Mucosa of descending colon (tissue), 3 donors: ENCODE results near the gene EXOC3. TPM values are rescaled to one million over a fixed set of nuclear protein-coding genes. Genes with fewer than 3 reads are reported as not detected.

Experiments used
- ATAC-seq: fragments of 200-7000 bp; cut with Tn5 transposase; one replicate; pipeline ENCODE4 v1.9.1; 2020; ENCODE audit warnings: mild to moderate bottlenecking, moderate library complexity
- DNase-seq, 3 donors: peaks; one replicate each; pipeline ENCODE4 v3.0.0-alpha.2; 2020
- H3K36me3 ChIP-seq: fragments of 200-600 bp; one replicate; pipeline ENCODE4 v1.8.0; 2021; ENCODE audit warnings: low read depth, mild to moderate bottlenecking
- H3K4me1 ChIP-seq: fragments of 200-600 bp; one replicate; pipeline ENCODE4 v1.8.0; 2021; ENCODE audit warnings: low read depth, mild to moderate bottlenecking
- H3K4me3 ChIP-seq: fragments of 200-600 bp; one replicate; pipeline ENCODE4 v1.8.0; 2021; ENCODE audit warnings: mild to moderate bottlenecking
- H3K9me3 ChIP-seq: fragments of 200-600 bp; one replicate; pipeline ENCODE4 v1.8.0; 2021; ENCODE audit warnings: mild to moderate bottlenecking
- intact Hi-C, 2 donors: fragments of 100-400 bp; cut with DNase I in 1 of 2; cut with micrococcal nuclease in 1 of 2; formaldehyde crosslinking; loops; one replicate each; pipeline versions ENCODE4 v1.11.0 to v1.11.1; 2022; cut with DNase I, micrococcal nuclease
- total RNA-seq, 3 donors: library from RNA; stranded (reverse); fragmentation: NEBNext Ultra II Directional in 2 of 3; extraction: Animal tissue kit (Norgen Biotek cat#: 25700) in 2 of 3; gene quantifications; one replicate each; pipeline versions ENCODE4 v1.2.1 to v1.2.4, GENCODE V29; 2021 to 2023
- TF ChIP-seq, protein P1 (sequence below): fragments of 200-600 bp; IDR thresholded peaks from one replicate; pipeline ENCODE4 v1.8.0; 2022; ENCODE audit warnings: antibody characterized with exemption, mild to moderate bottlenecking
- donor health status: DM: no; HTN: no; CAD: no; lungs with moderate emphysema.
- donor health status: DM: no; HTN: no; CAD: no.
- donor health status: DM: no; HTN: yes; CAD: no.

Gene EXOC3
- total RNA-seq, 3 donors from 2014 or later = 67.0 to 89.1 (median 76.8) TPM

DNA sequence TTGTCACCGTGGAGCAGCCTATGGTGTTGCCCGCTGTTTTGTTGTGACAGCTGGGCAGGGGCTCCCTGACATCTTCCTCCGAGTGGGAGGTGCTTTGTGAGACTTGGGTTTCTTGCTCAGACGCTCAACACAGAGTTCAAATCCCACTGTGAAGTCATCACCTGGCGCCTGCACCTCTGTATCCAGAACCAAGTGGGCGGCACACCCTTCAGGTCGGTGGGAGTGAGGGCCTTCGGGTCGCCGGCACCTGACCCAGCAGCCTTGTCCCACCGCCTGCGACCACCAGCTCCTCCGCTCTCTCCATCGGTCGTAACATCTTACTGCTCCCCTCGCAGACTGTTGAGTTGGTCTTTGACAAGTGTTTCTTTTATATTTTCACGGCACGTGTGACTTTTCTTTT lies 37.6 kb upstream of the EXOC3 start:
- TF ChIP-seq, protein P1, sequence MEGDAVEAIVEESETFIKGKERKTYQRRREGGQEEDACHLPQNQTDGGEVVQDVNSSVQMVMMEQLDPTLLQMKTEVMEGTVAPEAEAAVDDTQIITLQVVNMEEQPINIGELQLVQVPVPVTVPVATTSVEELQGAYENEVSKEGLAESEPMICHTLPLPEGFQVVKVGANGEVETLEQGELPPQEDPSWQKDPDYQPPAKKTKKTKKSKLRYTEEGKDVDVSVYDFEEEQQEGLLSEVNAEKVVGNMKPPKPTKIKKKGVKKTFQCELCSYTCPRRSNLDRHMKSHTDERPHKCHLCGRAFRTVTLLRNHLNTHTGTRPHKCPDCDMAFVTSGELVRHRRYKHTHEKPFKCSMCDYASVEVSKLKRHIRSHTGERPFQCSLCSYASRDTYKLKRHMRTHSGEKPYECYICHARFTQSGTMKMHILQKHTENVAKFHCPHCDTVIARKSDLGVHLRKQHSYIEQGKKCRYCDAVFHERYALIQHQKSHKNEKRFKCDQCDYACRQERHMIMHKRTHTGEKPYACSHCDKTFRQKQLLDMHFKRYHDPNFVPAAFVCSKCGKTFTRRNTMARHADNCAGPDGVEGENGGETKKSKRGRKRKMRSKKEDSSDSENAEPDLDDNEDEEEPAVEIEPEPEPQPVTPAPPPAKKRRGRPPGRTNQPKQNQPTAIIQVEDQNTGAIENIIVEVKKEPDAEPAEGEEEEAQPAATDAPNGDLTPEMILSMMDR = no peak
- ATAC-seq = no peak
- H3K4me1 ChIP-seq = no peaks in the 10 kb centered on the region

DNA sequence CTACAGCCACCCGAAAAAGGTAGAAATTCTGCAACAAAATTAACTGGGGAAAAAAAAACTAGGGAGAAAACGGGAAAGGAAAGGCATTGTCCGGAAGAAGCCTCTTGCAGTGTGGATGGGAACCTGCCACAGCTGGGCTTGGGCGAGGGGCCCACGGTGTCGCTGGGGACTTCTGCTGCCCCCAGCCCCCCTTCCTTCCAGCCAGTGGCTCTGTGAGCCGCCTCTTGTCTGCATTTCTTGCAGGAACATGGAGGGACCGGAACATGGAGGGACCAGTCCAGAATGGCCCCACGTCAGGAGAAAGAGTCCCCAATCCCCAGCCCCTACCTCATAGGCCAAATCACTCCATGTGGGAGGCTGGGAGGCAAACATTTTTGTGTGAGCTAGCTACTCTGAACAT lies 36.9 kb upstream of the EXOC3 start:
- peak in 2 of 3 donors; percentile 14 to 20 for DNase-seq
- intact Hi-C loops = no loop called here
- TF ChIP-seq, protein P1 = no peak

More for the DNA sequence above, 37.6 kb upstream of the EXOC3 start:
- peak in 1 of 3 donors; percentile 26 for DNase-seq
- H3K9me3 ChIP-seq = no peaks in the 10 kb centered on the region
- intact Hi-C loops = no loop called here
- no peaks in the 10 kb centered on the region for H3K36me3 ChIP-seq
- no peak overlapping the region for H3K4me3 ChIP-seq

DNA sequence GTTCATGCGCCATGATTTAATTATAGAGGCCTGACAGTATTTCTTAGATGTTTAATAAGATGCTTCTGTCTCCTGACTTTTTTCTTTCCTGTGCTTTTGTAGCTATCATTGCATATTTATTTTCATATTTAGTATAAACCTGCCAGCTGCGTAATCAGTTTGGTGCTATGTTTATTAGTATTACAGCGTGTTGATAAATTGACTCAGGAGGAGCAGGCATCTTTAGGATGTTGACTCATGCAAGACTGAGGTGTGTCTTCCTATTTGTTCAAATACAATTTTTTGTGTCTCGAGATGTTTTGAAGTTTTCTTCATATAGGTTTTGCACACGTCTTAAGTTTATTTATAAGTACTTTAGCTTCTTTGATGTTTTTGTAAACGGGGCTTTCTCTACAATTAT lies 35.9 kb upstream of the EXOC3 start:
- TF ChIP-seq, protein P1 = no peak
- ATAC-seq (no peak), DNase-seq (no peak)
- Histone ChIP-seq H3K36me3 (no peaks in the 10 kb centered on the region), H3K4me1 (no peaks in the 10 kb centered on the region), H3K4me3 (no peak overlapping the region), H3K9me3 (no peaks in the 10 kb centered on the region)
- intact Hi-C loops = no loop called here

More for the DNA sequence above, 36.9 kb upstream of the EXOC3 start:
- ATAC-seq = no peak
- Histone ChIP-seq H3K4me3 (no peak overlapping the region), H3K9me3 (no peaks in the 10 kb centered on the region), H3K36me3 (no peaks in the 10 kb centered on the region), H3K4me1 (no peaks in the 10 kb centered on the region)

DNA sequence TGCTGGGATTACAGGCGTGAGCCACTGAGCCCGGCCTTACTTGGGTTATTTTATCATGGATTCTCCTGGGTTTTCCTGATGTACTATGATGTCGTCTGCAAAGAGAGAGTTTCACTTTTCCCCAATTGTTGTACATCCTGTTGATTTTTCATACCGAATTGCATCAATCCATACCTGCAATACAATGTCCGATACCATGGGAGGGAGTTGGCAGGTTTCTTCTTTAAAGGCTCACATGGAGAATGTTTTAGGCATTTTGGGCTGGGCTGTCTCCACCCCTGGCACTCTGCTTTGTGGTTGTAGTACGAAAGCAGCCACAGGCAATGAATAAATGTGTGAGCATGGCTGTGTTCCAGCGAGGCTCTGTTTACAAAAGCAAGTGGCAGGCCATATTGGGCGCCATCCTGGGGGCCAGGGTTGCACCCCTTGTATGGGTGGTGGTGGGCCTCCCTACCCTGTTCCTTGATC lies 35.1 kb upstream of the EXOC3 start:
- Histone ChIP-seq H3K36me3 (no peaks in the 10 kb centered on the region), H3K4me3 (no peak overlapping the region), H3K4me1 (no peaks in the 10 kb centered on the region), H3K9me3 (no peaks in the 10 kb centered on the region)
- TF ChIP-seq, protein P1 = no peak
- ATAC-seq (no peak), DNase-seq (peak in 1 of 3 donors; percentile 21)
- intact Hi-C loops = no loop called here

DNA sequence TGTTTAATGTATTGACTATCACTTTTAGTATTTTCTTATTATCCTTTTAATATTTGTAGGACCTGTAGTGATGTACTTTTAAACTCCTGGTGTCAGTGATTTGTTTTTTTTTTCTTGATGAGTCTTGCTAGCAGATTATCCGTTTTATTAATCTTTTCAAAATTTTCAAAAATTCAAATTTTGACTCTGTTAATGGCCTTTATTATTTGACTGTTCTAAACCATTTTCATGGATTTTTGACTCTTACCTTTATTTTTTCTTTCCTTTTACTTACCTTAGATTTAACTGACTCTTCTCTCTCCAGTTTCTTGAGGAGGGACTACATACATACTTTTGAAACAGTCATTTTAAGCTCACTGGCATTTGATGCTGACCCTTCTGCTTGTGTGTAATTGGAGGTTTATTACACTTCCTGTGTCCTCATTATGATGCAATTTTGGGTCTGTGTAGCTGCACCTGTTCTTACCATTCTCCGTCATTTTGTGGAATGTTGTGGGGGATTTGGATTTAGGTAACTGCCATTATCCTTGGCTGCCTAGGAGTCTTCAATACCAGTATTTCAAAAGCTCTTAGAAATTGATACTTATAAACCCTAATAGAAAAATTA lies 32.0 kb upstream of the EXOC3 start:
- H3K4me3 ChIP-seq = no peak overlapping the region
- H3K9me3 ChIP-seq = peaks cover 3% of the 10 kb centered on the region
- DNase-seq (no peak), ATAC-seq (no peak)
- peaks cover 12% of the 10 kb centered on the region for H3K4me1 ChIP-seq
- no peaks in the 10 kb centered on the region for H3K36me3 ChIP-seq
- TF ChIP-seq, protein P1 = no peak
- intact Hi-C loops = no loop called here
